Psoas muscle (tissue), 8 donors: ENCODE measurements around the gene MMP28. TPM values are rescaled to one million over a fixed set of nuclear protein-coding genes. Genes with fewer than 3 reads are reported as not detected.
A peak's percentile ranks its signal among the peaks of the same experiment; 100 is the strongest.

Source experiments
- ATAC-seq, 4 donors: fragments of 200-7000 bp; cut with Tn5 transposase; one replicate each; pipeline ENCODE4 v1.9.1; 2020; ENCODE audit warnings: moderate library complexity in 3 of 4, mild to moderate bottlenecking in 2 of 4
- DNase-seq, 2 donors: peaks; one replicate each; pipeline ENCODE4 v3.0.0-alpha.2; 2020
- H3K27ac ChIP-seq: fragments of 200-600 bp; one replicate; pipeline ENCODE4 v1.8.0; 2022
- H3K27me3 ChIP-seq, 3 donors: fragments of 200-600 bp in 1 of 3; one replicate each; pipeline versions ENCODE4 v1.6.1 to v1.8.0; 2013 to 2022; ENCODE audit warnings: low read length in 2 of 3, mild to moderate bottlenecking in 2 of 3, moderate library complexity in 1 of 3; ENCODE audit not compliant: insufficient read depth in 3 of 3
- H3K36me3 ChIP-seq, 2 donors: fragments of 200-600 bp in 1 of 2; one replicate each; pipeline versions ENCODE4 v1.6.1 to v1.8.0; 2013 to 2022; ENCODE audit warnings: low read depth in 1 of 2, mild to moderate bottlenecking in 1 of 2, moderate library complexity in 1 of 2; ENCODE audit not compliant: insufficient read depth in 1 of 2
- H3K4me1 ChIP-seq: fragments of 200-600 bp; one replicate; pipeline ENCODE4 v1.8.0; 2022
- H3K4me3 ChIP-seq: fragments of 200-600 bp; one replicate; pipeline ENCODE4 v1.8.0; 2022; ENCODE audit warnings: mild to moderate bottlenecking
- H3K9me3 ChIP-seq: fragments of 200-600 bp; one replicate; pipeline ENCODE4 v1.8.0; 2022
- WGBS, 3 donors: extraction: QIAGEN DNeasy Blood & Tissue Kit; methylation state at CpG; one replicate each; pipeline versions ENCODE4 v1.1.6 to v1.1.7; 2013; 5-methylcytosine and 5-hydroxymethylcytosine counted together
- intact Hi-C, 2 donors: fragments of 100-400 bp; cut with DNase I; formaldehyde crosslinking; loops; one replicate each; pipeline versions ENCODE4 v1.11.0 to v1.14.2; 2022
- polyA plus RNA-seq, 3 donors: library from polyadenylated mRNA; stranded (reverse); fragments of 200-250 nt; gene quantifications; one replicate each; pipeline ENCODE4 v1.2.3, GENCODE V29; 2013
- total RNA-seq, 4 donors: library from RNA; stranded (reverse); fragmentation: NEBNext Ultra II Directional in 2 of 4; extraction: Animal tissue kit (Norgen Biotek cat#: 25700) in 2 of 4; gene quantifications; one replicate each; pipeline versions ENCODE4 v1.2.1 to v1.2.4, GENCODE V29; 2021 to 2023
- TF ChIP-seq, protein P1 (sequence below): fragments of 200-600 bp; IDR thresholded peaks from one replicate; pipeline ENCODE4 v1.8.0; 2022; ENCODE audit warnings: antibody characterized with exemption
- donor health status: healthy with polysubstance abuse.
- donor health status: DM: no; HTN: no; CAD: no; lungs with moderate emphysema.
- donor health status: Bipolar disorder and iron deficiency.
- donor health status: healthy.
- donor health status: DM: yes; HTN: yes; CAD: no.
- donor health status: DM: no; HTN: no; CAD: no.
- donor health status: DM: no; HTN: no; CAD: no.
- donor health status: DM: yes; HTN: yes; CAD: no.

MMP28 gene
- total and polyA plus RNA-seq, 7 donors, result 0.61 to 5.5 (median 1.7) TPM

DNA sequence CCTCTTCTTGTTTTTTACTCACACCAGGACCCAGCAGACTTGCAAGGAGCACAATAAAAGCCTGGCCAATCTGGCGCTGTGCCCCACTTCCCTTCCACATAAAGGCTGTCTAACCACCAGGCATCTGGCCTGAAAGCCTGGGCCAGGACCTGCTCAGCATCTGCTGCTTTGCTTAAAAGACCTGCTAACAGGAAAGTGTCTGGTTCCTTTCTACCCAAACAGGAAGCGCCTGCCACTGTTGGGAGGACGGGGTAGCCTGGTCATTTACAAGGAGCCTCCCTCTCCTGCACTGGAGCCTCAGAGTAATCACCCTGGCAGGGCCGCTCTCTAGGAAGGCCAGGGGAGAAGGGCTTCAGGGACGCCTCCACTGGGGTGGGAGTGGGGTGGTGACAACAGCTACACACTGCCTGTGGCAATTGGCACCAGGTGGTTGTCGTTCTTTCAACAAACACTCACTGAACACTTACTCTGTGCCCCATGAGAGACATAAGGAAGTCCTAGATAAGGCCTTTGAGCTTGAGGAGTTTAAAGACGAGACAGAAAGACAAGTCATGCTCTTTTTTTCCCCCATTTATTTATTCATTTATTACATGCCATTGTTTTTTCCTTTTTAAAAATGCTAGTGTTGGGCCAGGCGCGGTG, 6.3 kb upstream of the MMP28 start:
- H3K9me3 ChIP-seq, result no peaks in the 10 kb centered on the region
- ATAC-seq (peak in 3 of 4 donors; percentile 39 to 49 (median 39)), DNase-seq (peak; percentile 74 to 81)
- 56 to 71% (median 60%) methylated on average over 9 of the region's 9 CpGs for WGBS, 3 donors
- H3K27me3 ChIP-seq, result peaks cover 0 to 7% (median 0%) of the 10 kb centered on the region in 3 donors
- no peak overlapping the region for H3K4me3 ChIP-seq
- intact Hi-C loops, result no loop called here
- TF ChIP-seq, protein P1, sequence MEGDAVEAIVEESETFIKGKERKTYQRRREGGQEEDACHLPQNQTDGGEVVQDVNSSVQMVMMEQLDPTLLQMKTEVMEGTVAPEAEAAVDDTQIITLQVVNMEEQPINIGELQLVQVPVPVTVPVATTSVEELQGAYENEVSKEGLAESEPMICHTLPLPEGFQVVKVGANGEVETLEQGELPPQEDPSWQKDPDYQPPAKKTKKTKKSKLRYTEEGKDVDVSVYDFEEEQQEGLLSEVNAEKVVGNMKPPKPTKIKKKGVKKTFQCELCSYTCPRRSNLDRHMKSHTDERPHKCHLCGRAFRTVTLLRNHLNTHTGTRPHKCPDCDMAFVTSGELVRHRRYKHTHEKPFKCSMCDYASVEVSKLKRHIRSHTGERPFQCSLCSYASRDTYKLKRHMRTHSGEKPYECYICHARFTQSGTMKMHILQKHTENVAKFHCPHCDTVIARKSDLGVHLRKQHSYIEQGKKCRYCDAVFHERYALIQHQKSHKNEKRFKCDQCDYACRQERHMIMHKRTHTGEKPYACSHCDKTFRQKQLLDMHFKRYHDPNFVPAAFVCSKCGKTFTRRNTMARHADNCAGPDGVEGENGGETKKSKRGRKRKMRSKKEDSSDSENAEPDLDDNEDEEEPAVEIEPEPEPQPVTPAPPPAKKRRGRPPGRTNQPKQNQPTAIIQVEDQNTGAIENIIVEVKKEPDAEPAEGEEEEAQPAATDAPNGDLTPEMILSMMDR, result no peak
- H3K4me1 ChIP-seq, result peaks cover 8% of the 10 kb centered on the region
- H3K27ac ChIP-seq, result no peak overlapping the region
- H3K36me3 ChIP-seq, result no peaks in the 10 kb centered on the region

- Histone ChIP-seq H3K27ac (no peak overlapping the region), H3K36me3 (no peaks in the 10 kb centered on the region), H3K27me3 (peaks cover 0 to 24% (median 0%) of the 10 kb centered on the region in 3 donors), H3K9me3 (no peaks in the 10 kb centered on the region), H3K4me3 (no peak overlapping the region), H3K4me1 (peaks cover 8% of the 10 kb centered on the region)
- intact Hi-C loops, result no loop called here
- ATAC-seq (peak; percentile 46 to 60 (median 50)), DNase-seq (peak; percentile 57 to 69)
- TF ChIP-seq, protein P1, result no peak
Measured at GRCh38 chr17:35799942-35800341, 4.5 kb upstream of the MMP28 start.

DNA sequence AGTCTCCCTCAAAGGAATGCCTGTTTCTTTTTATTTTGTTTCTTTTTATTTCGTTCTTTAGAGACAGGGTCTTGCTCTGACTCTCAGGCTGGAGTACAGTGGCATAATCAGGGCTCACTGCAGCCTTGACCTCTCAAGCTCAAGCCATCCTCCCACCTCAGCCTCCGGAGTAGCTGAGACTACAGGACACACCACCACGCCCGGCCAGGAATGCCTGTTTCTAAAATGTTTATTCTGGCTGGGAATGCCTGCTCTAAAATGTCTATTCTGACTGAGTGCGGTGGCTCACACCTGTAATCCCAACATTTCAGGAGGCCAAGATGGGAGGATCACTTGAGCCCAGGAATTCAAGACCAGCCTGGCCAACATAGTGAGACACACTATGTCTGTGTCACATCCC, 2.5 kb upstream of the MMP28 start:
- ATAC-seq (no peak), DNase-seq (no peak)
- no peaks in the 10 kb centered on the region for H3K9me3 ChIP-seq
- H3K36me3 ChIP-seq, result no peaks in the 10 kb centered on the region
- WGBS, 3 donors, result 77 to 88% (median 82%) methylated on average over 5 of the region's 5 CpGs
- H3K27me3 ChIP-seq, result peaks cover 0 to 44% (median 6%) of the 10 kb centered on the region in 3 donors
- TF ChIP-seq, protein P1, result no peak
- intact Hi-C loops, result no loop called here
- no peak overlapping the region for H3K4me3 ChIP-seq
- H3K27ac ChIP-seq, result no peak overlapping the region
- peaks cover 8% of the 10 kb centered on the region for H3K4me1 ChIP-seq

DNA sequence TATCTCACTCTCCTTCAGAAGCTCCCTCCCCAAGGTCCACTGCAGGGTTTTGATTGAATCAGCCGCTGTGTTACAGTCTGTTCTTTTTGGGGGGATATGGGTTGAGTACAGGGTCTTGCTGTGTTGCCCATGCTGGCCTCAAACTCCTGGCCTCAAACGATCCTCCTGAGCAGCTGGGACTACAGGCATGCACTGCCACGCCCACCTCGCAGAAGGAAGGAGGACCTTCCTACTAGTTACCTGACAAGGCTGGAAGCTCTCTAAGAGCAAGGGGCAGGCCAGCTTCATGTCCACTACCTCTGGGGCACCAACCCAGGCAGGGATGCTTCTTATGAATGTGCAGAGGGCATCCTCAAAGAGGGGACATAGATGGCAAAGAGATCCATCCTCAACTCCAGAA, 1.9 kb upstream of the MMP28 start:
- DNase-seq, result no peak
- Histone ChIP-seq H3K9me3 (no peaks in the 10 kb centered on the region), H3K36me3 (no peaks in the 10 kb centered on the region), H3K27ac (no peak overlapping the region), H3K4me1 (peaks cover 8% of the 10 kb centered on the region), H3K27me3 (peaks cover 0 to 48% (median 6%) of the 10 kb centered on the region in 3 donors), H3K4me3 (no peak overlapping the region)
- intact Hi-C loops, result no loop called here
- no peak for ATAC-seq
- 67 to 68% (median 68%) methylated on average over 4 of the region's 4 CpGs for WGBS, 3 donors
- TF ChIP-seq, protein P1, result no peak

DNA sequence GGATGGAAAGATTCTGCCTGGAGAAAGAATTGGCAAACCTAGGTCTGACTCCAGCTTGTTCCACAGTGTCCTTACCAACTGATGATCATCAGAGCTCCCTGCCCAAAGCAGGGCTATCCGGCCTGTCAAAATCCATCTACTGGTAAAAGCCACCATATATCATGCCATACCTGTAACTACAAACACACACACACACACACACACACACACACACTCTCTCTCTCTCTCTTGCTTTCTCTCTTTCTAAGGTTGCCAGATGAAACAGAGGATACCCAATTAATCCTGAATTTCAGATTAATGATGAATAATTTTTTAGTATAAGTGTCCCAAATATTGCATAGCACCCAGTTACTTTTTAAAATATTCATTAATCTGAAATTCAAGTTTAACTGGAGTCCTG, 1.5 kb upstream of the MMP28 start:
- intact Hi-C loops, result no loop called here
- no peak for ATAC-seq

More for the DNA sequence above, 1.5 kb upstream of the MMP28 start:
- no peak for DNase-seq
- TF ChIP-seq, protein P1, result no peak
- H3K4me3 ChIP-seq, result no peak overlapping the region
- H3K4me1 ChIP-seq, result peaks cover 8% of the 10 kb centered on the region
- H3K9me3 ChIP-seq, result no peaks in the 10 kb centered on the region
- H3K27me3 ChIP-seq, result peaks cover 0 to 48% (median 6%) of the 10 kb centered on the region in 3 donors
- no peak overlapping the region for H3K27ac ChIP-seq
- 91 to 94% (median 94%) methylated on average over 1 of the region's 1 CpG for WGBS, 3 donors
- H3K36me3 ChIP-seq, result no peaks in the 10 kb centered on the region
